Cardiac fibroblast (primary cell): ENCODE data around the gene SDF2L1.

ENCODE experiments used
- DNase-seq, 2 donors: peaks; one replicate each; pipeline versions ENCODE4 v3.0.0 to v3.0.0-alpha.2; 2010; ENCODE audit warnings: low read depth in 2 of 2
- H3K4me3 ChIP-seq, 2 donors: replicated peaks in 1 of 2; 1 replicate in 1 of 2; 2 replicates in 1 of 2; pipeline ENCODE4 v1.5.1; 2011; ENCODE audit warnings: low read depth in 2 of 2, low read length in 2 of 2, mild to moderate bottlenecking in 2 of 2, moderate library complexity in 1 of 2
- TF ChIP-seq, protein P1 (sequence below): IDR thresholded peaks from one replicate; pipeline ENCODE4 v1.5.1; 2011; ENCODE audit warnings: low read depth, mild to moderate bottlenecking, low read length, inconsistent platforms

Gene SDF2L1

DNA sequence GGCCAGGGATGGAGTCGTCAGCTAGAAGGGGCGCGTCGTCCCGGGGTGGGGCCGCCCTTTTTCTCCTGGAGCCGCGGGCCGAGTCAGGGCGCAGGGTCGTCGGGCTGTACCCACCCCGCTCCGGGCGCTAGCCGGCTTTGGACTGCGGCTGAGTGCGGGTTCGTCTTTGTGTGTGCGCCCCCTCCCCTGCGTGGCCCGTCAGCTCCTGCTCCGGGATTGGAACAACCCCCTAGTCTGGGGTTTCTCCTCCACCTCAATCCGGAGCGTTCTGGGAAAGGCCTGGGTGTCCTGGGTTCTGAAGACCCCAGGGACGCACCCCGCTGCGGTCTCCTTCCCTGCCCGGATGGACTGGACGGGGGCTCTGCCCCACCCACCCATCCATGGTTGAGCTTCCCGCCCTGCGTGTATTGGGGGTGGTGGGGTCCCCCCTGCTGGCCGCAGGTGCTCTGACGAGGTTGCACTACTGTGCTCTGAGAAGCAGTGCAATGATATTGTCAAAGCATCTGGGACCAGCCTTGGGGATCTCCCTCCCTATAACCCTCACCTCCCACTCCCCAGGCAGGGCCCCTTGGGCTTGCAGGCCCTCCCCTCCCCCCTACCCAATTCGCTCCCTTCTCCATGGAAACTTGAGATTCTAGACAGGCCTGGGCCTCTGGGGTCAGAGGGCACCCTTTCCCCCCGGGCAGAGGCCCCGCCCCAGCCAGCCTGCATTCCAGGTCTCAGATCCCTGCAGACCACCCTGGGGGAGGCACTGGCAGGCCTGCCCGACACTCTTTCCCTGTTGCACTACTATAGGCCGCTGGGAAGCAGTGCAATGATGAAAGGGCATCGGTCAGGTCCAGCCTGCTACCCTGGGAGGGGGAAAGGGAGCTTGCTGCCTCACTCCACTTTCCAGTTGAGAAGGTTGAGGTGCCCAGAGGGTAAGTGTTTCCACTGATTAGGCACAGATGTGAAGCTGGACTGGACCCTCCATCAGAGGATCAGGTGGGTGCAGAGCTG is 10.7 kb downstream of the SDF2L1 start:
- peak overlapping the region; percentile 81 for H3K4me3 ChIP-seq
- no peak for DNase-seq
- TF ChIP-seq, protein P1, sequence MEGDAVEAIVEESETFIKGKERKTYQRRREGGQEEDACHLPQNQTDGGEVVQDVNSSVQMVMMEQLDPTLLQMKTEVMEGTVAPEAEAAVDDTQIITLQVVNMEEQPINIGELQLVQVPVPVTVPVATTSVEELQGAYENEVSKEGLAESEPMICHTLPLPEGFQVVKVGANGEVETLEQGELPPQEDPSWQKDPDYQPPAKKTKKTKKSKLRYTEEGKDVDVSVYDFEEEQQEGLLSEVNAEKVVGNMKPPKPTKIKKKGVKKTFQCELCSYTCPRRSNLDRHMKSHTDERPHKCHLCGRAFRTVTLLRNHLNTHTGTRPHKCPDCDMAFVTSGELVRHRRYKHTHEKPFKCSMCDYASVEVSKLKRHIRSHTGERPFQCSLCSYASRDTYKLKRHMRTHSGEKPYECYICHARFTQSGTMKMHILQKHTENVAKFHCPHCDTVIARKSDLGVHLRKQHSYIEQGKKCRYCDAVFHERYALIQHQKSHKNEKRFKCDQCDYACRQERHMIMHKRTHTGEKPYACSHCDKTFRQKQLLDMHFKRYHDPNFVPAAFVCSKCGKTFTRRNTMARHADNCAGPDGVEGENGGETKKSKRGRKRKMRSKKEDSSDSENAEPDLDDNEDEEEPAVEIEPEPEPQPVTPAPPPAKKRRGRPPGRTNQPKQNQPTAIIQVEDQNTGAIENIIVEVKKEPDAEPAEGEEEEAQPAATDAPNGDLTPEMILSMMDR, result no peak

DNA sequence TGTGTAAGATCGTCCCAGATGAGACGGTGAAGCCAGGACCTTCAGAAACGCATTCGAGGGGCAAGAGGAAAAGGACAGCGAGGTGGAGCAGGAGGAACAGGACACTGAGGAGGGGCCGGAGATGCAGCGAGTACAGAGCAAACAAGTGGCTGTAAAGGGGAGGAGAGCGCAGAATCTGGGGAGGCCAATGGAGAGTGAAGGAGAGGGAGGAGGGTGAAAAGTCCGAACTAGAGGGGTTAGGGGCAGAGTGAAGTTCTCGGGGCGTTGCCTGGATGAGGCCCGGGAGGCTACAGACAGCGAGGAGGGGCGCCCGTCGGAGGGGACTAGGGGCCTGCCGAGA is 14.9 kb downstream of the SDF2L1 start:
- peak overlapping the region; percentile 17 to 48 for H3K4me3 ChIP-seq
- DNase-seq, result no peak

DNA sequence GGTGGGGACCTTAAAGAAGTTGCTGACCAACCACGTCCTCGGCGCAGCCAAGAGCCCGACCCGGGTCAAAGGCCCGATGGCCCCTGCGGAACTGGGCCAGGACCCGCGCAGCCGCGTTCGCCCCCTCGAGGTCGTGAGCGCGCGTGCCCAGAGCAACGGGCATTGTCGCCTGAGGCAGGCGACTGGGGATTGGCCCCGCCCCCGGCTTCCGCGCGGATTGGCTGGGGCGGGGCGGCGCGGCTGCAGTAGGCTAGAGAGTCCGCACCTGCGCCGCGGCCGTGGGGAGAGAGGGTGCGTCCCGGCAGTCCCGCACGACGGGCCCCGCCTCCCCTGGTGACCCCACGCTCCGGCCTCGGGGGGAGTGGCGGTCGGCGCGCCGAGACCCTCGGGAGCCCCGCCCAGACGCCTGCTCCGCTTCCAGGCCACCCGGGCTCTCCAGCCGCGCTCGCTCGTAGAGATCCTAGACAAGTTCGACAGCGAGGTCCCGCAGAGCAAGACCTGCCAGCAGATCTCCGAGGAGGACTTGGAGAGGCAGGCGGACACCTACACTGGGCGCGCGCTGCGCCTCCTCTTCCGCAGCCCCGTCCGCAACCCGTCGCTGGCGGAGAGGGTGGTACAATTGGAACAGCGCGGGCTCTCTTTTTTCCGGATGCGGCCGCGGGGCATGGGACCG is 15.4 kb downstream of the SDF2L1 start:
- TF ChIP-seq, protein P1, result no peak
- peak overlapping the region; percentile 48 to 49 for H3K4me3 ChIP-seq
- DNase-seq, result peak; percentile 15 to 28

More for the DNA sequence above, 14.9 kb downstream of the SDF2L1 start:
- TF ChIP-seq, protein P1, result no peak

DNA sequence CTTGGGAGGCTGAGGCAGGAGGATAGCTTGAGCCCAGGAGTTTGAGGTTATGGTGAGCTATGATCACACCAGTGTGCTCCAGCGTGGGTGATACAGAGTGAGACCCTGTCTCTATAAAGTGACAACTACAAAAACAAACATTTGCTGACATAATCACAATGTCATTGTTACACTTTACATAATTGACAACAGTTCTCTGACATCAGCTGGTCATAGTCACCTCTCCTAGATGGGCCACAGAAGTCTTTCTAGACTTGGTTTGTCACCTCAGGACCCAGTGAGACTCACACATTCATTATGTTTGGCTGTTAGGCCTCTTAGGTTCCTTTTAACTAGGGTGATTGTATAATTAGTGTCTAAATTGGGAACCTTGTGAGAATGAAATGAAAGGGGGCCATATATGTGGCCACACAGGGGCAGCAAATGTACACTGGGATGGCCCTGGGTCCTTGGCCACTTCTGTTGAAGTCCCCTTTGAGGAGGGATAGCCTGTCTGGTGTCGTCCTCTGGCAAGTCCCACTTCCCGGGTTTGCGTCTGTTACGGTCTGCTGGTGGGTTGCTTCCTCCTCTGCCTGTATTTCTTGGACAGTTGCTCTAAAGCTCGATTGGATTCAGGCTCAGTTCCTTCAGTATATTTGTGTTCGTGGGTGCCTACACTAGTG is 17.9 kb downstream of the SDF2L1 start:
- no peak for DNase-seq
- TF ChIP-seq, protein P1, result no peak
- no peak overlapping the region for H3K4me3 ChIP-seq

DNA sequence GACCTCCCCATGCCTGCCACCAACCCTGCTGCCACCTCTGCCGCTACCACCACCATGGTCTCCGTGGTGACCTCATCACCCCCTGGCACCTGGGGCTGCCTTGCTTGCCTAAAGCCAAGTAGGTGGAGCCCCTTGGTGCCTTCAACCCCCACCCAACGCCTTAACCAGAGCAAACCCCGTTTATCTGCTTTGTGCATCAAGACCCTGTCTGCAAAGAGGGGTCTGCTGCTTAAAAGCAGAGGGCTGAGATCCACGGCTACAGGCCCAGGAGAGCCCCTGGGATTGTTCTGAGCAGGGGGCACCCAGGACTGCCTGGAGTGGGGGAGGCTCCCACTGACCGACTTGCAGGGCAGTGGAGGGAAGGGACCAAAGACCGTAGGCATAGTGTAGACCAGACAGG is 18.8 kb downstream of the SDF2L1 start:
- TF ChIP-seq, protein P1, result no peak
- no peak for DNase-seq

DNA sequence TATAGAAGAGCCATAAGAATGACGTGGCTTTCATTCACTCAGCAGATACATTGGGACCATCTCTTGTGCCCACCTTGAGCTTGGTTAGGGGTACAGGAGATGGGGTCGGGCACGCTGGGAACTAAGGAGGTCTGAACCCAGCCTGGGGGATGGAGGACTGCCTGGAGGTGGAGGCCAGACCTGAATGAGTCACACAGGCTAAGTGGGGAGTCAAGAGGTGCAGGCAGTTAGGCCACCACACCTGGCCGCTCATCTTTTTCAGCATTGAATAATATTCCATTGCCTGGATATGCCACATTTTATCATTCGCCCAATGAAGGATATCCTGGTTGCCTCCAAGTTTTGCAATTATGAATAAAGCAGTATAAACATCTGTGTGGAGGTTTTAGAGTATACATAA is 19.9 kb downstream of the SDF2L1 start:
- no peak for DNase-seq
- TF ChIP-seq, protein P1, result no peak
- H3K4me3 ChIP-seq, result no peak overlapping the region

More for the DNA sequence above, 18.8 kb downstream of the SDF2L1 start:
- no peak overlapping the region for H3K4me3 ChIP-seq
